Brain microvascular endothelial cell (primary cell): ENCODE measurements around the gene TEX12.

Source experiments
- DNase-seq: peaks from one replicate; pipeline ENCODE4 v3.0.0-alpha.2; 2020
- H3K27ac ChIP-seq: fragments of 250-450 bp; sonication (Bioruptor Pico); 2 replicates; pipeline ENCODE4 v1.5.1; 2020; ENCODE audit warnings: mild to moderate bottlenecking, moderate library complexity
- H3K27me3 ChIP-seq: fragments of 250-450 bp; sonication (Bioruptor Pico); replicated peaks from 2 replicates; pipeline ENCODE4 v1.5.1; 2020; ENCODE audit warnings: mild to moderate bottlenecking
- H3K36me3 ChIP-seq: fragments of 250-450 bp; sonication (Bioruptor Pico); replicated peaks from 2 replicates; pipeline ENCODE4 v1.5.1; 2020; ENCODE audit warnings: mild to moderate bottlenecking
- H3K4me3 ChIP-seq: 2 replicates; pipeline ENCODE4 v1.5.1; 2011; ENCODE audit warnings: low read depth, mild to moderate bottlenecking, control low read depth, low read length, moderate library complexity
- CTCF ChIP-seq: IDR thresholded peaks from 2 replicates; pipeline ENCODE4 v1.5.1; 2011; ENCODE audit warnings: low read depth, mild to moderate bottlenecking, moderate library complexity, low read length, control low read depth, inconsistent platforms; ENCODE audit errors: missing control alignments
- in situ Hi-C: cut with HindIII; loops from 2 replicates; pipeline ENCODE4 v1.10.0; 2017; ENCODE audit warnings: low sequenced_read_pairs, low pct_ligation_motif_present

Gene TEX12

GRCh38 chr11:112212290-112212689 lies 45.1 kb downstream of the TEX12 start:
- in situ Hi-C loops = no loop called here
- H3K36me3 ChIP-seq = no peaks in the 10 kb centered on the region
- no peak for DNase-seq
- H3K27me3 ChIP-seq = no peaks in the 10 kb centered on the region
- no peak for TF ChIP-seq CTCF
- H3K4me3 ChIP-seq = no peak overlapping the region
- no peak overlapping the region for H3K27ac ChIP-seq

GRCh38 chr11:112212710-112213109 lies 45.5 kb downstream of the TEX12 start:
- TF ChIP-seq CTCF = no peak
- in situ Hi-C loops = no loop called here
- Histone ChIP-seq H3K36me3 (no peaks in the 10 kb centered on the region), H3K27me3 (no peaks in the 10 kb centered on the region), H3K27ac (no peak overlapping the region), H3K4me3 (no peak overlapping the region)
- DNase-seq = no peak

GRCh38 chr11:112213753-112214152 lies 46.6 kb downstream of the TEX12 start:
- DNase-seq = peak; percentile 23
- H3K27ac ChIP-seq = no peak overlapping the region
- H3K4me3 ChIP-seq = no peak overlapping the region
- no peak for TF ChIP-seq CTCF
- in situ Hi-C loops = no loop called here
- no peaks in the 10 kb centered on the region for H3K27me3 ChIP-seq
- no peaks in the 10 kb centered on the region for H3K36me3 ChIP-seq

GRCh38 chr11:112215621-112216020 lies 48.4 kb downstream of the TEX12 start:
- no peak for TF ChIP-seq CTCF
- in situ Hi-C loops = no loop called here
- H3K27ac ChIP-seq = no peak overlapping the region
- no peak overlapping the region for H3K4me3 ChIP-seq
- no peak for DNase-seq
- no peaks in the 10 kb centered on the region for H3K27me3 ChIP-seq
- no peaks in the 10 kb centered on the region for H3K36me3 ChIP-seq

- Histone ChIP-seq H3K36me3 (no peaks in the 10 kb centered on the region), H3K27ac (no peak overlapping the region), H3K4me3 (no peak overlapping the region), H3K27me3 (no peaks in the 10 kb centered on the region)
- no peak for TF ChIP-seq CTCF
- no peak for DNase-seq
- in situ Hi-C loops = no loop called here
Observed at GRCh38 chr11:112216561-112217105, 49.5 kb downstream of the TEX12 start.
